ENCODE measurements around the gene PAQR9.
"Not testable (repeated sequence)": the region's sequence is repeated elsewhere in the genome, so short reads cannot be mapped to it uniquely, and the experiment has no call there.

Gene PAQR9

GRCh38 chr3:142963516-142964448 is at the start of gene PAQR9:
Gene PAQR9, minus strand, starts transcription at chr3:142963674. Its CDS starts 338 bp downstream, at chr3:142963336.
- peak within 1 kb of the TSS; percentile 86 for H3K4me3 ChIP-seq (ENCODE audit: low read depth, low read length)

DNA sequence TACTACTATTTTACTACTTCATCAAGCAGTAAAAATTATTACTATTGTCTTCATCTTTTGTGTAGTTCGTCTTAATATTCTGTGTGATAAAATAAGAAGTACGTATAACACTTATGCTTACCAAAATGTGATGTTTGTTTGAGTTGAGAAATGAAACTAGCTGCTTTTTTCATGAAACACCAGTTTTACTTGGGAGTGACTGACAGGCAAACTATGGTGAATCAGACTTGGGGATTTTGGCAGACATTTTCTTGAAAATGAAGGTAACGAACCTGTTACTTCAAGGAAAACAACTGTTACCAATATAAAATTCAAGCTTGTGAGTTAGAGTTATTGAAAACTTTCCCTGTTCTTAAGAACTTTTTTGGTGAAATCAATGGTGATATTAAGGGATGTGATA is 48.2 kb upstream of the PAQR9 start:
- no peak overlapping the region for H3K4me3 ChIP-seq (ENCODE audit: low read depth, low read length)

DNA sequence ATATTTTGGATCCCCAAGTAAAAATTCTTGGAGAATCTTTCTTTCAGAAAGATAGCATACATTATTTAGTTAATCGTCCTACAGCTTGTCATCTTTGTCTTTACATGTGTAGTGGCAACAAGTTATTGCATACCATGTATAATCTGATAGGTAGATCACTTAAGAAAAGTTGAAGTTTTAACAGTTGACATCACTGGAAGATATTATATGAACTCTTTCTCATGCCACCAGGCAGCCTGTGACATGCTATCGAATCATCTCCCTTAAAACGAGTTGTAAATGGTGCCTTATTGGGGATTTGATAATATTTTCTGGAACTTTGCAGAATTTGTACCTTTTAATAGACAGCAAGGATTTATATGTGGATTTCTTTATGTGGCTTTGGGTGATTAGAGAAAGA is 46.5 kb upstream of the PAQR9 start:
- H3K4me3 ChIP-seq (ENCODE audit: low read depth, low read length) = no peak overlapping the region

DNA sequence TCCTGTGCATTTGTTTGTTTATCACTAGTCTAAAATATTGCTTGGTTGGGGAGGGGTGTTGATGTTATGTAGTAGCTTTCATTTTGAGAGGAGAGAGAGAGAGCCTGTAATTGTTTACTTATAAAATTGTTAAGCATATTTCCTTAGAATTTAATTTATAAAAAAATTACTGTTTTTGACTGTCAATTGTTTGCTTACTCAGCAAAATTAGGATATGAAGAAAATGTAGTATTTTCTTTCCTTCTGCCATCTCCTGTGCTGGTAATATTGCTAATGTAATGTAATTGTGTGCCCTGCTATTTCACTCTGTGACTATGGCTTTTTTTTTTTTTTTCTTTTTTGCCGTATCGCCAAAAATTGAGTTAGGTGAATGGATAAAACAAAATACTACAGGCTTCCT is 41.3 kb upstream of the PAQR9 start:
- H3K4me3 ChIP-seq (ENCODE audit: low read depth, low read length) = no peak overlapping the region

DNA sequence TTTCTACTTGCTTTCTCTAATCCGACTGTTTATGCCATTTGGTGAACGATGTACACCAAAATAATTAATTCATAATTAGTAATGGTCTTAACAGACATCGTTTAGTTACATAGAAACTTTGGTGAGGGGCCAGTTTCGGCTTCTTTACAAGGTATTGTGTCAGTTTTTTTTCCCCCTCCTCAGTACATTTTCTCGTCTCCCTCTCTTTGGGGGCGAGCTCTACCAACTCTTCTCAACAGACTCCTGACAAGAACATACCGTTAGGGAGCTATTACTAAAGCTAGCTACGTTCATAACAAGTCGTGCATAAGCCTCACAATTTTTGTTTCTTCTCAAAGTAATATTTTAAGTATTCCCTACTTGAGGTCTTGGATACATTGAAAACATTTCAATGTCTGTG is 39.3 kb upstream of the PAQR9 start:
- H3K4me3 ChIP-seq (ENCODE audit: low read depth, low read length) = peak overlapping the region; percentile 97

DNA sequence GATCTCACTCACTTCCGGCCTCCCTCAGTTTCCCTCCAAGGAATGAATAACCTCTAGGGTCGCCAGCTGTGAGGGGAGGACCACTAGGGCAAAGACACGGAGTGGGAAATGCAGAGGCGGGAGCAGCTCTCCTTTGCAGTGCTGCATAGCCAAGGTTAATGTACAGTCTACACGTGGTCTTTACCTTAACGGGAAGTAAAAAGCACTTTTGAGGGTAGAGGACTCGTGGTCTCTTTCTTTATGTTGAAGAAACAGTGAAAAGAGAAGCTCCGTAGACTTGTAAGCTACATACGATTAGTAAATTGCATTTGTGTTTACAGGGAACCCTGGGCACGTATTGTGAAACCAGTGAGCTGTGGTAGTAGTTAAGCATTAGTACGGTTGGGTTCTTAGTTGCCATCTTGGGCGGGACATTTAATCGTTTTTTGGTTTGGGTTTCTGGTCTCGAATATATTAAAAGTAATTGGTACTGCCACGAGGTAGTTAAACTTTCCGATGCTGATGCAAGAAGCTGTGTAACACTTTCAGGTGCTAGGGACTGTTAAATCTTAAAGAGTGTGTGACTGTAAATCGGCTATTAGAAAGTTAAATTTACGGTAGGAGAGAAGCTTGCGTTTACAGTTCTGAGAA is 38.7 kb upstream of the PAQR9 start:
- peak overlapping the region; percentile 97 for H3K4me3 ChIP-seq (ENCODE audit: low read depth, low read length)

GRCh38 chr3:143001369-143002082 is 38.1 kb upstream of the PAQR9 start, which contains the start of gene U2SURP:
Gene U2SURP, plus strand, starts transcription at chr3:143001570. Its CDS starts 59 bp downstream, at chr3:143001629.
- H3K4me3 ChIP-seq (ENCODE audit: low read depth, low read length) = peak within 1 kb of the TSS; percentile 97

DNA sequence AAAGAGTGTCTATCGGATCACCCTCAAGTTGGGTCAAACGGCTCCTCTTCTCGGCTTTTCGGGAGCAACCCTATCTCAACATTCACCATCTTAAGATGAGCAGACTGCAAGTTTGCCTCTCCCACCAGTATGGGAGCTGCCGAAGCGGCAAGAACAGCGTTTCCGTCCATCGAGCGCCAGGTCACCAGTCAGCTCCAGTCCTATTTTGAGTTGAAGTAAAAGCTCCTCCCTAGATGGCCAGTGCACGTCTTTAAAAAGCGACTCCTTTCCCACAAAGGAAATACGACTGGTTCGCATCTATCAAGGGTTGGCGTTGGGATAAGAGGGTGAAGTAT is 37.5 kb upstream of the PAQR9 start:
- H3K4me3 ChIP-seq (ENCODE audit: low read depth, low read length) = peak overlapping the region; percentile 97

GRCh38 chr3:143000528-143000927 is 37.1 kb upstream of the PAQR9 start:
- H3K4me3 ChIP-seq (ENCODE audit: low read depth, low read length) = peak overlapping the region; percentile 97

DNA sequence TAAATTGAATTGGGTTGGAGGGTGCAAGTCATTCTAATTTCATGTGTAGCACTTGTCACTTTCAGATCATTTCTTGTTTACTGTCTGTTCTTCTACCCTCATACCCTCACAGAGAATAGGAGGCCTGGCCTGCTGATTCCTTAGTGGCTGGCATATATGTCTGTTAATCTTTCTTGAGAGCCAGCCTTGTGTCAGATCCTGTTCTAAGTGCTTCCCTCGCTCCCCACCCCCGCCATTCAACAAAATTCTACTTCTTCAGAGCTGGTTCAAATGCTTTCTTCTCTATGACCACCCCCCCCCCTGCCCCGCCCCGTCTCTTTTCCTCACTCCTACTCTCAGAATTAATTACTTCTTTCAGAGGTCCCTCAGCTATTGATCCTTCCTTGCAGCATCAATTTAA is 36.4 kb upstream of the PAQR9 start:
- H3K4me3 ChIP-seq (ENCODE audit: low read depth, low read length) = no peak overlapping the region

GRCh38 chr3:142998439-142998838 is 35.0 kb upstream of the PAQR9 start:
- no peak overlapping the region for H3K4me3 ChIP-seq (ENCODE audit: low read depth, low read length)

GRCh38 chr3:142997330-142997729 is 33.9 kb upstream of the PAQR9 start:
- no peak overlapping the region for H3K4me3 ChIP-seq (ENCODE audit: low read depth, low read length)

GRCh38 chr3:142993958-142994442 is 30.5 kb upstream of the PAQR9 start:
- no peak overlapping the region for H3K4me3 ChIP-seq (ENCODE audit: low read depth, low read length)

- no peak overlapping the region for H3K4me3 ChIP-seq (ENCODE audit: low read depth, low read length)
Observed at GRCh38 chr3:142992323-142992722, 28.8 kb upstream of the PAQR9 start.

DNA sequence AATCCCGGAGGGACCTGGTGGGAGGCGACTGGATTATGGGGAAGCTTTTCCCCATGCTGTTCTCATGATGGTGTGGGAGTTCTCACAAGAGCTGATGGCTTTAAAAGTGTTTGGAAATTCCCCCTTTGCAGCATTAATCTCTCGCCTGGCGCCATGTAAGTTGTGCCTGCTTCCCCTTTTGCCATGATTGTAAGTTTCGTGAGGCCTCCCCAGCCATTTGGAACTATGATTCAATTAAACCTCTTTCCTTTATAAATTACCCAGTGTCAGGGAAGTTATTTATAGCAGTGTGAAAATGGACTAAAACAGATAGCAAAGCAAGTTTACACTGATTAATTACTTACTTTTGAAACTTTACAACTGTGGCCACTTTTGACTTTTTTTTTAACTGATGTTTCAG is 27.2 kb upstream of the PAQR9 start:
- no peak overlapping the region for H3K4me3 ChIP-seq (ENCODE audit: low read depth, low read length)

DNA sequence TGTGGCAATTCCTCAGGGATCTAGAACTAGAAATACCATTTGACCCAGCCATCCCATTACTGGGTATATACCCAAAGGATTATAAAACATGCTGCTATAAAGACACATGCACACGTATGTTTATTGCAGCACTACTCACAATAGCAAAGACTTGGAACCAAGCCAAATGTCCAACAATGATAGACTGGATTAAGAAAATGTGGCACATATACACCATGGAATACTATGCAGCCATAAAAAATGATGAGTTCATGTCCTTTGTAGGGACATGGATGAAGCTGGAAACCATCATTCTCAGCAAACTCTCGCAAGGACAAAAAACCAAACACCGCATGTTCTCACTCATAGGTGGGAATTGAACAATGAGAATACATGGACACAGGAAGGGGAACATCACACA is 25.4 kb upstream of the PAQR9 start:
- not testable (repeated sequence) for H3K4me3 ChIP-seq (ENCODE audit: low read depth, low read length)

- not testable (repeated sequence) for H3K4me3 ChIP-seq (ENCODE audit: low read depth, low read length)
Observed at GRCh38 chr3:142988221-142988620, 24.7 kb upstream of the PAQR9 start.

DNA sequence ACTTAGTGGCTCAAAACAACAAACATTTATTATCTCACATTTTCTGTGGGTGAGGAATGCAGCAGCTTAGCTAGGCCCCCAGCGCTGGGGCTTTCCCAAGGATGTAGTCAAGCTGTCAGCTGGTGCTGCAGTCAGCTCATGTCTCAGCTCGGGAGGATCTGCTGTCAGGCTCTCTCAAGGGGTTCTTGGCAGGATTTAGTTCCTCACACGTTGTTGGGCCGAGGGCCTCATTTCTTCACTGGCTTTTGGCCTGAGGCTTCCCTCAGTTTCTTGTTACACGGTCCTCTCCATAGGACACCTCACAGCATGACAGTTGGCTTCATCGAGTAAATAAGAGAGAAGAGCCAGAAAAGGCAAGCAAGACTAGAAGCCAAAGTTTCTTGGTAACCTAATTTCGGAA is 24.2 kb upstream of the PAQR9 start:
- H3K4me3 ChIP-seq (ENCODE audit: low read depth, low read length) = no peak overlapping the region

DNA sequence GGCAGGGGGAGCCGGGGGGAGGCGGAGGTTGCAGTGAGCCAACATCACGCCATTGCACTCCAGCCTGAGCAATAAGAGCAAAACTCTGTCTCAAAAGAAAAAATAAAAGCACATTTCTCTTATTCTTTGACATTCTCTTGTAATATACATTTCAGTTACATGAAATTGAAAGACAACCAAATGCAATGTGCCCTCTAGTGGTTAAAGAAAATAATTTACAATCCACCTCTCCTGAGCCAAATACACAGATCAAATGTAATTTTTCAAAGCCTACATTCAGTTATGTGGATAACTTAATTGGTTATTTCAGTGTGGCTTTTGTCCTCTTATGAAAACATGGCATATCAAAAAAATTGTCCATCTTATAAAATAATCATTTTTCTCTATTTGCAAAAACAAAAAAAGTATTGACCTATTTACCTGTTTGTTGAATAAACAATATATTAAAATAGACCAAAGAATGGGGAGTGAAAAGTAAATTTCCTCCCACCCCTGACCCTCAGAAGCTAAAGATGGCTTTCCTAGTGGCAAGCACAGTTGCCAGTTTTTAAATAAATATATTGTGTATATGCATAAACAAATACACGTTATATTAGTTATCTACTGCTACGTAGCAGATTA is 23.7 kb upstream of the PAQR9 start:
- no peak overlapping the region for H3K4me3 ChIP-seq (ENCODE audit: low read depth, low read length)

GRCh38 chr3:142984255-142984654 is 20.8 kb upstream of the PAQR9 start:
- H3K4me3 ChIP-seq (ENCODE audit: low read depth, low read length) = no peak overlapping the region

GRCh38 chr3:142983318-142983717 is 19.8 kb upstream of the PAQR9 start:
- H3K4me3 ChIP-seq (ENCODE audit: low read depth, low read length) = no peak overlapping the region

Measured in iPS-11a (cell line).